HEK293T (cell line): ENCODE results near the gene TMEM132D.

ENCODE experiments used
- CTCF ChIA-PET: fragments of 350-600 bp; formaldehyde crosslinking; extraction: SDS; loops from one replicate; lab custom pipeline; 2021; ENCODE audit warnings: antibody characterized with exemption, inconsistent platforms; lab: Yijun Ruan, JAX
- POLR2A ChIA-PET: fragments of 350-600 bp; formaldehyde crosslinking; extraction: SDS; loops from one replicate; lab custom pipeline; 2020; ENCODE audit warnings: antibody characterized with exemption, inconsistent platforms; lab: Yijun Ruan, JAX
- DNase-seq: peaks from one replicate; pipeline ENCODE4 v3.0.0; 2012; ENCODE audit warnings: mixed read lengths; ENCODE audit errors: extremely low spot score
- ARNT ChIP-seq: fragments of 450-650 bp; IDR thresholded peaks from 2 replicates; pipeline ENCODE4 v1.6.1; 2017; ENCODE audit warnings: mild to moderate bottlenecking
- BHLHE40 ChIP-seq: fragments of 450-650 bp; IDR thresholded peaks from 2 replicates; pipeline ENCODE4 v1.6.1; 2016; ENCODE audit warnings: mild to moderate bottlenecking, moderate library complexity, borderline replicate concordance
- CTBP1 ChIP-seq: fragments of 450-650 bp; IDR thresholded peaks from 2 replicates; pipeline ENCODE4 v1.6.1; 2016; ENCODE audit warnings: borderline replicate concordance
- ELF4 ChIP-seq: fragments of 450-650 bp; IDR thresholded peaks from 2 replicates; pipeline ENCODE4 v1.6.1; 2017; ENCODE audit warnings: antibody characterized with exemption
- FOXA1 ChIP-seq: fragments of 450-650 bp; IDR thresholded peaks from 2 replicates; pipeline ENCODE4 v1.6.1; 2016; ENCODE audit warnings: mild to moderate bottlenecking
- FOXK2 ChIP-seq: fragments of 450-650 bp; IDR thresholded peaks from 2 replicates; pipeline ENCODE4 v1.6.1; 2016; ENCODE audit warnings: mild to moderate bottlenecking
- FOXM1 ChIP-seq: fragments of 450-650 bp; IDR thresholded peaks from 2 replicates; pipeline ENCODE4 v1.6.1; 2017; ENCODE audit warnings: mild to moderate bottlenecking, borderline replicate concordance
- HDGF ChIP-seq: fragments of 450-650 bp; IDR thresholded peaks from 2 replicates; pipeline ENCODE4 v1.6.1; 2017; ENCODE audit warnings: antibody characterized with exemption, borderline replicate concordance
- L3MBTL2 ChIP-seq: fragments of 450-650 bp; conservative IDR thresholded peaks from 2 replicates; pipeline ENCODE4 v1.6.1; 2016; ENCODE audit warnings: mild to moderate bottlenecking
- LEF1 ChIP-seq: fragments of 450-650 bp; IDR thresholded peaks from 2 replicates; pipeline ENCODE4 v1.6.1; 2017; ENCODE audit warnings: mild to moderate bottlenecking, borderline replicate concordance
- NFRKB ChIP-seq: fragments of 450-650 bp; IDR thresholded peaks from 2 replicates; pipeline ENCODE4 v1.6.1; 2016; ENCODE audit warnings: mild to moderate bottlenecking, moderate library complexity
- PKNOX1 ChIP-seq: fragments of 450-650 bp; IDR thresholded peaks from 2 replicates; pipeline ENCODE4 v1.6.1; 2016
- SP1 ChIP-seq: fragments of 450-650 bp; IDR thresholded peaks from 2 replicates; pipeline ENCODE4 v1.6.1; 2017
- SUZ12 ChIP-seq: fragments of 450-650 bp; IDR thresholded peaks from 2 replicates; pipeline ENCODE4 v1.6.1; 2016; ENCODE audit warnings: mild to moderate bottlenecking
- TARDBP ChIP-seq: fragments of 450-650 bp; IDR thresholded peaks from 2 replicates; pipeline ENCODE4 v1.6.1; 2016
- ZNF384 ChIP-seq: fragments of 450-650 bp; IDR thresholded peaks from 2 replicates; pipeline ENCODE4 v1.6.1; 2016

Gene TMEM132D

DNA sequence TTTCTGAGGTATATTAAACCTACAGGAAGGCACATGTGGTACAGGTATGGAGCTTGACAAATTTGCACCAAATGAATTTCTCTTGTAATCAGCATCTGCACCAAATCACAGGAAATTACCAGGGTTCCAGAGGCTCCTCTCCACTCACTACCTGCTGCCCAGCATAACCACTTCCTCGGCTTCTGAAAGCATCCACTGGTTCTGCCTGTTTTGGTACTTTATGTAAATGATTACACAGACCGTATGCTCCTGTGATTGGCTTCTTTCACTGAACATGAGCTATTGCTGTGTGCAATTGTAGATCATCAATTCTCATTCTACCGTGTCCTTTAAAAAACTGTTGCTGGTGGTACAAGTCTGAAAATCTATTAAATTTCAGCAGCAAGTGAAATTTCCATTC, 522.1 kb downstream of the TMEM132D start:
- TF ChIP-seq NFRKB (no peak), TARDBP (no peak), PKNOX1 (no peak), FOXK2 (no peak), SUZ12 (no peak), FOXA1 (no peak), BHLHE40 (no peak), FOXM1 (no peak), ARNT (no peak), SP1 (no peak), CTBP1 (no peak), LEF1 (no peak), ELF4 (no peak), L3MBTL2 (no peak), HDGF (no peak)
- no peak for DNase-seq
- POLR2A ChIA-PET = no interaction called here
- CTCF ChIA-PET = interaction anchor here (0.7 kb wide), 1 partner anchor 18 kb away, joined by 4 read pairs; no protein-coding TSS in a partner anchor

DNA sequence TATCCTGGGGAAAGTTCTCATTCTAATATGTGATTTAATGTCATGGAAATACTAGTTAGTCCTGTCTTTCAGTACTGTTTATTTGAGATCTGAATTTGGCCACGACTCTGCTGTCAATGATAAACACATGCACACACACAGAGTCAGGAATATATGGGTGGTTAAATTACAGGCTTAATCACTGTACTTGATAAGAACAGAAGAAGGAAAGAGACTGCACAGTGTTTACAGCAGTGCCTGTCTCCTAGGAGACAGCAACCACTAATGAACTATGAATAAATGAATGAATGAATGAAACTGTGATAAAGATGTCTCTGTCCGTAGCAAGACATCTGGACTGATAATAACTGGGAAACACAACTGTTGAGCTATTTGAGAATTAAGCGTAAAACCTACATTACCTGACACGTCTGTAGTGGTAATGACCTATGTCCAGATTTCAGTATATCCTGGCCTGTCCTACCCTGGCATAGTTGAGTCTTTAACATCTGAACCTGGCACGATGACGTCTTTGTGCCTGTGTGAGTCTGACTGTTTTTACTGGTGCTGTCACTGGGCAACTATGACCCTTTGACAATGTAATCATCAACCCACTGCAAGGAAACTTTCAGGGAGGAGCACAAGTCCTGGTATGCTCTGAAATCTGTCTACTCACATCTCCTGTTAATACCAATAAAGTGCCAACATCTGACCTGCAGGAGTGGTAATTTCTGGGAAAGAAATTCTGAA, 524.6 kb downstream of the TMEM132D start:
- ChIA-PET CTCF (no interaction called here), POLR2A (no interaction called here)
- no peak for TF ChIP-seq ARNT
- no peak for TF ChIP-seq FOXA1
- TF ChIP-seq ELF4 = no peak
- TF ChIP-seq FOXK2 = no peak
- TF ChIP-seq CTBP1 = no peak
- TF ChIP-seq HDGF = no peak
- no peak for TF ChIP-seq SP1
- TF ChIP-seq ZNF384 = no peak
- no peak for TF ChIP-seq NFRKB
- TF ChIP-seq TARDBP = no peak
- no peak for TF ChIP-seq LEF1
- no peak for TF ChIP-seq BHLHE40
- no peak for TF ChIP-seq SUZ12
- no peak for TF ChIP-seq PKNOX1
- TF ChIP-seq L3MBTL2 = no peak
- TF ChIP-seq FOXM1 = no peak
- DNase-seq = no peak

DNA sequence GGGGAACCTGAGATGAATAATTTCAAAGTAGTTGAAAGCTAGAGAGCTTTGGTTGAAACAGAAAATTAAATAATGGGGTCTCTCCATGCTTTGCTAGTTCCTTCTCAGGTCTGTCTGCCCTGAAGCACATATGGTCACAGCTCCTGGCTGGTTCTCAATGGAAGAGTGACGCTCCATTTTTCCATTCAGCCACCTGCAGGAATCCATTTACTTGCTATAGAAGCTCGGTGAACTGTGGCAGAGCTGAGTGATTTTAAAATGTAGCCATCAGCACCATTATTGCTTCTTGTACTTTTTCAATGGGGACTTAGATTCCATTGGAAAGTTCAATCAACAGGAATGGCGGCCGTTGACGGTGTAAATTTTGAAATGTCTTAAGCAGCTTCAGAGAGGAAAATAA, 525.3 kb downstream of the TMEM132D start:
- TF ChIP-seq ELF4 (no peak), TARDBP (no peak), ARNT (no peak), BHLHE40 (no peak), LEF1 (no peak), FOXK2 (no peak), PKNOX1 (no peak)
- POLR2A ChIA-PET = no interaction called here
- CTCF ChIA-PET = no interaction called here
- no peak for DNase-seq

DNA sequence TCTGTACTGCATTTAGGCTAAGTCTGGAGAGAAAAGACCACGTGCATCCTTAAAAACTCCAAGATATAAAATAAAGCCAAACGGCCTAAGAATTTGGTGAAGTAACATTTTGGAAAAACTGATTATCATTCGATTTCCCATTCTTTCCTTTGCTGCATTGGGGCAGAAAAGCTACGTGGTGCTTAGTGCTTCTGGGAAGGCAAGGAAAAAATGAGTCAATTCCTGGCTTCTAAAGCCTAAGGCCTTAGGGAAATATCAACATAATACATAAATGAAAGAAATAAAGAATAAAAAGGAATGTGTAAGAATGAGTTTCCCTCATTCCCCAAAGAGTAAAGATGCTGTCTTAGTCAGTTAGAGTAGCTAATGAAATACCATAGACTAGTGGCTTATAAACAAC, 530.1 kb downstream of the TMEM132D start:
- no peak for TF ChIP-seq BHLHE40
- no peak for TF ChIP-seq FOXK2
- TF ChIP-seq FOXA1 = no peak
- TF ChIP-seq PKNOX1 = no peak
- TF ChIP-seq ZNF384 = no peak
- no peak for TF ChIP-seq NFRKB
- no peak for TF ChIP-seq FOXM1
- TF ChIP-seq HDGF = no peak
- no peak for TF ChIP-seq ARNT
- TF ChIP-seq LEF1 = no peak
- no peak for TF ChIP-seq ELF4
- TF ChIP-seq L3MBTL2 = no peak
- TF ChIP-seq TARDBP = no peak
- TF ChIP-seq CTBP1 = no peak
- no peak for TF ChIP-seq SP1
- ChIA-PET CTCF (no interaction called here), POLR2A (no interaction called here)
- DNase-seq = no peak

GRCh38 chr12:129372876-129373275, 530.9 kb downstream of the TMEM132D start:
- TF ChIP-seq SUZ12 = no peak
- TF ChIP-seq ZNF384 = no peak
- TF ChIP-seq FOXK2 = no peak
- TF ChIP-seq LEF1 = no peak
- no peak for TF ChIP-seq FOXM1
- no peak for TF ChIP-seq ARNT
- no peak for TF ChIP-seq TARDBP
- no peak for TF ChIP-seq ELF4
- TF ChIP-seq BHLHE40 = no peak
- no peak for TF ChIP-seq PKNOX1
- TF ChIP-seq SP1 = no peak
- CTCF ChIA-PET = no interaction called here
- DNase-seq = no peak
- POLR2A ChIA-PET = no interaction called here
